Measurements from ENCODE around the gene IFT80.

GRCh38 chr3:160331127-160331937, 67.7 kb downstream of the IFT80 start:
- TF ChIP-seq CTCF (IDR thresholded peaks at IDR 0.05; ENCODE audit: insufficient read depth, low read length, poor library complexity, severe bottlenecking) (no peak), EZH2phosphoT487 (conservative IDR thresholded peaks at IDR 0.05; ENCODE audit: low read length) (no peak)
